ENCODE results near the gene FOXF2.
"Not testable (repeated sequence)": the region's sequence is repeated elsewhere in the genome, so short reads cannot be mapped to it uniquely, and the experiment has no call there.

Gene FOXF2

GRCh38 chr6:1389369-1390132 lies at the start of gene FOXF2:
Gene FOXF2 (plus strand): TSS chr6:1389576. CDS start chr6:1389948, 372 bp downstream.
- peak; percentile 88 for DNase-seq (ENCODE audit: low spot score)

GRCh38 chr6:1346101-1346500 lies 43.3 kb upstream of the FOXF2 start:
- no peak for DNase-seq (ENCODE audit: low spot score)

GRCh38 chr6:1346558-1347091 lies 42.8 kb upstream of the FOXF2 start:
- DNase-seq (ENCODE audit: low spot score) = no peak

GRCh38 chr6:1347161-1347560 lies 42.2 kb upstream of the FOXF2 start:
- DNase-seq (ENCODE audit: low spot score) = no peak

- no peak for DNase-seq (ENCODE audit: low spot score)
Observed at GRCh38 chr6:1348675-1349074, 40.7 kb upstream of the FOXF2 start.

- no peak for DNase-seq (ENCODE audit: low spot score)
Observed at GRCh38 chr6:1349655-1350054, 39.7 kb upstream of the FOXF2 start.

- DNase-seq (ENCODE audit: low spot score) = no peak
Observed at GRCh38 chr6:1351381-1352008, 37.9 kb upstream of the FOXF2 start.

GRCh38 chr6:1355068-1355467 lies 34.3 kb upstream of the FOXF2 start:
- DNase-seq (ENCODE audit: low spot score) = not testable (repeated sequence)

GRCh38 chr6:1361717-1362116 lies 27.7 kb upstream of the FOXF2 start:
- not testable (repeated sequence) for DNase-seq (ENCODE audit: low spot score)

- no peak for DNase-seq (ENCODE audit: low spot score)
Observed at GRCh38 chr6:1362643-1363042, 26.7 kb upstream of the FOXF2 start.

- DNase-seq (ENCODE audit: low spot score) = no peak
Observed at GRCh38 chr6:1363298-1363697, 26.1 kb upstream of the FOXF2 start.

GRCh38 chr6:1363729-1364572 lies 25.4 kb upstream of the FOXF2 start:
- peak; percentile 77 for DNase-seq (ENCODE audit: low spot score)

- DNase-seq (ENCODE audit: low spot score) = no peak
Observed at GRCh38 chr6:1364791-1365190, 24.6 kb upstream of the FOXF2 start.

- no peak for DNase-seq (ENCODE audit: low spot score)
Observed at GRCh38 chr6:1365686-1366085, 23.7 kb upstream of the FOXF2 start.

GRCh38 chr6:1367771-1368170 lies 21.6 kb upstream of the FOXF2 start:
- no peak for DNase-seq (ENCODE audit: low spot score)

- no peak for DNase-seq (ENCODE audit: low spot score)
Observed at GRCh38 chr6:1368940-1369339, 20.4 kb upstream of the FOXF2 start.

GRCh38 chr6:1369695-1370094 lies 19.7 kb upstream of the FOXF2 start:
- DNase-seq (ENCODE audit: low spot score) = not testable (repeated sequence)

- no peak for DNase-seq (ENCODE audit: low spot score)
Observed at GRCh38 chr6:1371933-1372332, 17.4 kb upstream of the FOXF2 start.

GRCh38 chr6:1372690-1373089 lies 16.7 kb upstream of the FOXF2 start:
- DNase-seq (ENCODE audit: low spot score) = no peak

- no peak for DNase-seq (ENCODE audit: low spot score)
Observed at GRCh38 chr6:1376653-1377052, 12.7 kb upstream of the FOXF2 start.

GRCh38 chr6:1377526-1377925 lies 11.8 kb upstream of the FOXF2 start:
- DNase-seq (ENCODE audit: low spot score) = no peak
